ENCODE measurements around the gene STH. TPM values are rescaled to one million over a fixed set of nuclear protein-coding genes. Genes with fewer than 3 reads are reported as not detected.
A peak's percentile ranks its signal among the peaks of the same experiment; 100 is the strongest.
"Not testable (repeated sequence)": the region's sequence is repeated elsewhere in the genome, so short reads cannot be mapped to it uniquely, and the experiment has no call there.

STH gene
- total RNA-seq (2014; rRNA removed; shearing (Covaris generic)): not detected in 2 replicates

- DNase-seq (ENCODE audit: low read depth): no peak
These were observed at the start of gene STH for GRCh38 chr17:45998987-45999899. Gene STH, plus strand, starts transcription at chr17:45999250. Its CDS starts 30 bp downstream, at chr17:45999280.

- DNase-seq (ENCODE audit: low read depth): no peak
These were observed 49.2 kb upstream of the STH start for GRCh38 chr17:45949755-45950320.

- DNase-seq (ENCODE audit: low read depth): no peak
These were observed 48.2 kb upstream of the STH start for GRCh38 chr17:45950888-45951287.

GRCh38 chr17:45951403-45951802 lies 47.6 kb upstream of the STH start:
- DNase-seq (ENCODE audit: low read depth): no peak

- no peak for DNase-seq (ENCODE audit: low read depth)
These were observed 47.1 kb upstream of the STH start for GRCh38 chr17:45951941-45952340.

- no peak for DNase-seq (ENCODE audit: low read depth)
These were observed 46.2 kb upstream of the STH start for GRCh38 chr17:45952814-45953320.

- DNase-seq (ENCODE audit: low read depth): peak; percentile 7
These were observed 45.5 kb upstream of the STH start for GRCh38 chr17:45953561-45953960.

GRCh38 chr17:45954914-45955313 lies 44.1 kb upstream of the STH start:
- peak; percentile 27 for DNase-seq (ENCODE audit: low read depth)

GRCh38 chr17:45955326-45955725 lies 43.7 kb upstream of the STH start:
- DNase-seq (ENCODE audit: low read depth): no peak

GRCh38 chr17:45956090-45956489 lies 43.0 kb upstream of the STH start:
- DNase-seq (ENCODE audit: low read depth): no peak

GRCh38 chr17:45956746-45957145 lies 42.3 kb upstream of the STH start:
- DNase-seq (ENCODE audit: low read depth): not testable (repeated sequence)

- no peak for DNase-seq (ENCODE audit: low read depth)
These were observed 40.7 kb upstream of the STH start for GRCh38 chr17:45958307-45958706.

GRCh38 chr17:45958994-45959665 lies 39.9 kb upstream of the STH start:
- no peak for DNase-seq (ENCODE audit: low read depth)

- no peak for DNase-seq (ENCODE audit: low read depth)
These were observed 38.7 kb upstream of the STH start for GRCh38 chr17:45960311-45960710.

GRCh38 chr17:45961206-45961605 lies 37.8 kb upstream of the STH start:
- no peak for DNase-seq (ENCODE audit: low read depth)

- no peak for DNase-seq (ENCODE audit: low read depth)
These were observed 36.7 kb upstream of the STH start for GRCh38 chr17:45962221-45962972.

GRCh38 chr17:45963283-45963682 lies 35.8 kb upstream of the STH start:
- no peak for DNase-seq (ENCODE audit: low read depth)

GRCh38 chr17:45963889-45964288 lies 35.2 kb upstream of the STH start:
- no peak for DNase-seq (ENCODE audit: low read depth)

GRCh38 chr17:45964634-45965033 lies 34.4 kb upstream of the STH start:
- DNase-seq (ENCODE audit: low read depth): no peak

GRCh38 chr17:45965812-45966211 lies 33.2 kb upstream of the STH start:
- DNase-seq (ENCODE audit: low read depth): no peak

- DNase-seq (ENCODE audit: low read depth): no peak
These were observed 32.3 kb upstream of the STH start for GRCh38 chr17:45966606-45967280.
